ENCODE results near the gene BANF2.

DNA sequence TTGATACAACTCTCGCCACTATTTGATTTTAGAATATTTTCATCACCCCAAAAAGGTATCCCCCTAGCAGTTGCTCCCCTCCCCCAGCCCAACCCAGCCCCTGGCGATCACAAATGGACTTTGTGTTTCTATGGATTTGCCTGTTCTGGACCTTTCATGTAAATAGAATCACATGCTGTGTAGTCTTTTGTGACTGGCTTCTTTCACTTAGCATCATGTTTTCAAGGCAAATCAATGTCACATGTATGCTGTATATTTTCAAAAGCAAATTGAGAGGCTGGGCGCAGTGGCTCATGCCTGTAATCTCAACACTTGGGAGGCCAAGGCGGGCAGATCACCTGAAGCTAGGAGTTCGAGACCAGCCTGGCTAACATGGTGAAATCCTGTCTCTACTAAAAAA, 48.5 kb downstream of the BANF2 start:
- TF ChIP-seq, protein P1, sequence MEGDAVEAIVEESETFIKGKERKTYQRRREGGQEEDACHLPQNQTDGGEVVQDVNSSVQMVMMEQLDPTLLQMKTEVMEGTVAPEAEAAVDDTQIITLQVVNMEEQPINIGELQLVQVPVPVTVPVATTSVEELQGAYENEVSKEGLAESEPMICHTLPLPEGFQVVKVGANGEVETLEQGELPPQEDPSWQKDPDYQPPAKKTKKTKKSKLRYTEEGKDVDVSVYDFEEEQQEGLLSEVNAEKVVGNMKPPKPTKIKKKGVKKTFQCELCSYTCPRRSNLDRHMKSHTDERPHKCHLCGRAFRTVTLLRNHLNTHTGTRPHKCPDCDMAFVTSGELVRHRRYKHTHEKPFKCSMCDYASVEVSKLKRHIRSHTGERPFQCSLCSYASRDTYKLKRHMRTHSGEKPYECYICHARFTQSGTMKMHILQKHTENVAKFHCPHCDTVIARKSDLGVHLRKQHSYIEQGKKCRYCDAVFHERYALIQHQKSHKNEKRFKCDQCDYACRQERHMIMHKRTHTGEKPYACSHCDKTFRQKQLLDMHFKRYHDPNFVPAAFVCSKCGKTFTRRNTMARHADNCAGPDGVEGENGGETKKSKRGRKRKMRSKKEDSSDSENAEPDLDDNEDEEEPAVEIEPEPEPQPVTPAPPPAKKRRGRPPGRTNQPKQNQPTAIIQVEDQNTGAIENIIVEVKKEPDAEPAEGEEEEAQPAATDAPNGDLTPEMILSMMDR (IDR thresholded peaks at IDR 0.05): no peak
- TF ChIP-seq POLR2A (IDR thresholded peaks at IDR 0.05): no peak

All from suprapubic skin (tissue), 3 donors.